ENCODE data around the gene TXLNB.
"Not testable (repeated sequence)": the region's sequence is repeated elsewhere in the genome, so short reads cannot be mapped to it uniquely, and the experiment has no call there.

The TXLNB gene

GRCh38 chr6:139231206-139231605, 60.6 kb downstream of the TXLNB start:
- DNase-seq: no peak

DNA sequence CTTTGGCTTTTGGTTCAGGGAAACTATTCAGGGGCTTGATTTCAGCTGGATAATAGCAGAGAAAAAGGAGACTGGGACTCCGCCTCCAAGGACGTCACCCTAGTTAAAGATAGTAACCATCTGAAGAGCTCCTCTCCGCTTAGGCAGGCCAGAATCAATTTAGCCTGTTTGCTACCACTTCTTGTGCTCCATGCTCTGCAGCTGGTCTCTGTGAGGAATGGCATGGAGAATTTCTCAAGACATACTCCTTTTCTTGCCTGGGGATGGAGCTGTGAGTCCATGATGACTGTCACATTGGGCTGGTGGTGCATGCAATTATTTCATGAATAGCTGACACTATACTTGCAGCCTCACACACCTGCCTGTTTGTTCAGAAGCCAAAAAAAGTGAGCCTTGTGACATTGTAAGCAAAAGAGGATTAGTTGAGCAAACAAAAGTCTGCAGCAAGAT, 61.4 kb downstream of the TXLNB start:
- peak; percentile 2 to 8 for DNase-seq

- peak in 1 of 2 experiments; percentile 8 for DNase-seq
Observed at GRCh38 chr6:139228387-139228786, 63.4 kb downstream of the TXLNB start.

- DNase-seq: no peak
Observed at GRCh38 chr6:139219746-139220145, 72.1 kb downstream of the TXLNB start.

DNA sequence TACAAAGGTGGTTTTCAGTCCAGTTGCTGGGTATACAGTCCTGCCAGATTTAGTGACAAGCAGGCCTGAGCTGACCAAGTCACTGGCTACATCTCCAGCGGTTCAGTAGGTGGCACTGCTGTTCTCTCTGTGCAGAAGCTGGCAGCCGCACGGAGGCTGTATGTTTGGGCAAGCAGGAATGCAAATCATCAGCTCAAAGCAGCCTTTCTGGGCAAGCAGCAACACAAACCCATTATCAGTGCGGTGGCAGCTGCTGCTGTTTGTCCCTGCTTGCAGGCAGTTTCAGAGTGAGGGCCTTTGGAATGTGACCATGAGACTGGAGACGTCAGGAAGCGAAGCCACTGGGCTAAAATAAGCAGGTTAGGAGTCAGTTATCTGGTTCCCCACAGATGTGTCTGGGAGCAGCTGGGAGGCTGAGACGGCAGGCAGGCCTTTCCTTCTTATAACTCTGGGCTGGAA, 72.5 kb downstream of the TXLNB start:
- DNase-seq: peak; percentile 81 to 87

GRCh38 chr6:139212460-139212859, 79.3 kb downstream of the TXLNB start:
- DNase-seq: not testable (repeated sequence)

DNA sequence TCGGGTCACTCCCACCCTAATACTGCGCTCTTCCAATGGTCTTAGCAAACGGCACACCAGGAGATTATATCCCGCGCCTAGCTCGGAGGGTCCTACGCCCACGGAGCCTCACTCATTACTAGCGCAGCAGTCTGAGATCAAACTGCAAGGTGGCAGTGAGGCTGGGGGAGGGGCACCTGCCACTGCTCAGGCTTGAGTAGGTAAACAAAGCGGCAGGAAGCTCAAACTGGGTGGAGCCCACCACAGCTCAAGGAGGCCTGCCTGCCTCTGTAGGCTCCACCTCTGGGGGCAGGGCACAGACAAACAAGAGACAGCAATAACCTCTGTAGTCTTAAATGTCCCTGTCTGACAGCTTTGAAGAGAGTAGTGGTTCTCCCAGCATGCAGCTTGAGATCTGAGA, 81.0 kb downstream of the TXLNB start:
- not testable (repeated sequence) for DNase-seq

- DNase-seq: no peak
Observed at GRCh38 chr6:139205843-139206242, 86.0 kb downstream of the TXLNB start.

- no peak for DNase-seq
Observed at GRCh38 chr6:139204978-139205377, 86.8 kb downstream of the TXLNB start.

- DNase-seq: no peak
Observed at GRCh38 chr6:139201378-139201777, 90.4 kb downstream of the TXLNB start.

DNA sequence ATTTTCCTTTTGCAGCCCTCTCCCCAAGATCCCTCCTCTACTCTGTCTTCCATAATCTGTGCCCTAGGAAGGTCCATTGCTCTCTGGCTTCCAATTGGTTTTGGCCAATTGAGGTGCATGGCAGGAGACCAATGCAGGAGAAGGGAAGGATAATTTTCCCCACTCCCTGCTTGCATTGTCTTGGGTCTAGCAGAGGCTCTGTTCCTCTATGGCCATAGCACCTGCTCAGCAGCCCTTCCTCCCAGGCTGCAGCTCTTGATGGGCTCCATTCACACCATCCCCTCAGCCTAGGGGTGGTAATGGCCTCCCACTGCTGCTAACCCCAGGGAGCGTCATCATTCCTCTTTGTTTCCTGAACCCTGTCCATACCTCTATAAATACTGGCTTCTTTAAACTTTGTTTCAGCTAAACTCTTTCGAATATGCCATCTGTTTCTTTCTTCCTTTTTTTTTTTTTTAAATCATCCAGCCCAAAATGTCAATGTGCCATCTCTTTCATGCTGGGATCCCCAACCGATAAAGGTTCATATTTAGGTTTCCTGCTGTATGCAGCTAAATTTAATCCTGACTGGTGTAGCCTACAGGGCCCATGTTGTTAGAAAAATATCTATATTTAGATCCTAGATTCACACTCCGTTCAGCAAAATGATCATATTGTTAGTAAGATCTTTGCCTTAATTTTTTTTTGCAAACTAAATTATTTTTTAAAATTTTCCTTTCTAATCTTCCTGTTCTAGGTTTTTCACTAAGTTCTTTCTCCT, 93.1 kb downstream of the TXLNB start:
- DNase-seq: peak in 1 of 2 experiments; percentile 40

DNA sequence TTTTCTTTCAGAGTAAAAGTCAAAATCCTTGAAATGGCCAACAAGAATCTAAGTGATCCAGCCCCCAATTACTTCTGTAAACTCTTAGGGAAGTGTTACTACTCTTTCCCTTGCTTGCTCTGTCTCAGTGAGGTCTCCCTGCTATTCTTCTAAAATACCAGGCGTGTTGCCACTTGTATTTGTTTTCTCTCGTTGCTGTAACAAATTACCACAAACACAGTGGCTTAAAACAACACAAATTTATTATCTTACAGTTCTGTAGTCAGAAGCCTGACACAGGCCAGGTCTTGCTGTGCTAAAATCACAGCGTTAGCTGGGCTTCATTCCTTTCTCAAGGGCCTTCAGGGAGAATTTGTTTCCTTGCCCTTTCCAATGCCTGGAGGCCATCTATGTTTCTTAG, 97.1 kb downstream of the TXLNB start:
- DNase-seq: no peak
